Left renal cortex interstitium (tissue), 4 donors: ENCODE data around the gene RGL2. TPM values are rescaled to one million over a fixed set of nuclear protein-coding genes. Genes with fewer than 3 reads are reported as not detected.
"Not testable (repeated sequence)": the region's sequence is repeated elsewhere in the genome, so short reads cannot be mapped to it uniquely, and the experiment has no call there.

Experiments
- DNase-seq, 4 donors: peaks; one replicate each; pipeline ENCODE4 v3.0.0-alpha.2; 2013; ENCODE audit warnings: low read depth in 4 of 4, low spot score in 2 of 4, missing footprints in 1 of 4
- polyA plus RNA-seq, 4 donors: library from polyadenylated mRNA; unstranded; fragments of 120-200 nt; gene quantifications; one replicate each; pipeline ENCODE4 v1.2.1, GENCODE V29; 2013; ENCODE audit not compliant: insufficient read length in 4 of 4

The RGL2 gene
- polyA plus RNA-seq, 4 donors: 93.2 to 150 (median 113) TPM

- not testable (repeated sequence) for DNase-seq
Measured at GRCh38 chr6:33275795-33276580, 22.8 kb downstream of the RGL2 start.

- DNase-seq: no peak
Measured at GRCh38 chr6:33273924-33274902, 24.5 kb downstream of the RGL2 start.

- DNase-seq: no peak
Measured at GRCh38 chr6:33273129-33273923, 25.4 kb downstream of the RGL2 start.

GRCh38 chr6:33272275-33273128 lies 26.2 kb downstream of the RGL2 start:
- DNase-seq: no peak

- DNase-seq: peak; percentile 95 to 100 (median 98)
Measured at GRCh38 chr6:33271468-33272274, 27.1 kb downstream of the RGL2 start, which contains the start of the genes RPS18 and VPS52. Gene RPS18, plus strand, starts transcription at chr6:33272075. Its CDS starts 45 bp downstream, at chr6:33272120. Gene VPS52, minus strand, starts transcription at chr6:33271876. Its CDS starts 201 bp downstream, at chr6:33271675.

- DNase-seq: peak in 1 of 4 donors; percentile 46
Measured at GRCh38 chr6:33271117-33271467, 27.6 kb downstream of the RGL2 start.

- no peak for DNase-seq
Measured at GRCh38 chr6:33264015-33264414, 34.7 kb downstream of the RGL2 start.

GRCh38 chr6:33262490-33262889 lies 36.3 kb downstream of the RGL2 start:
- DNase-seq: not testable (repeated sequence)

- no peak for DNase-seq
Measured at GRCh38 chr6:33259032-33259431, 39.7 kb downstream of the RGL2 start.

GRCh38 chr6:33254591-33254990 lies 44.2 kb downstream of the RGL2 start:
- no peak for DNase-seq

GRCh38 chr6:33252759-33253158 lies 46.0 kb downstream of the RGL2 start:
- no peak for DNase-seq

GRCh38 chr6:33251395-33252012 lies 47.2 kb downstream of the RGL2 start:
- DNase-seq: no peak

- no peak for DNase-seq
Measured at GRCh38 chr6:33250731-33251130, 48.0 kb downstream of the RGL2 start.

- no peak for DNase-seq
Measured at GRCh38 chr6:33249732-33250630, 48.8 kb downstream of the RGL2 start.

GRCh38 chr6:33248932-33249731 lies 49.6 kb downstream of the RGL2 start:
- peak; percentile 89 to 96 (median 94) for DNase-seq

- DNase-seq: peak in 1 of 4 donors; percentile 36
Measured at GRCh38 chr6:33248643-33248931, 50.2 kb downstream of the RGL2 start.
